ENCODE measurements around the gene CFTR. TPM values are rescaled to one million over a fixed set of nuclear protein-coding genes. Genes with fewer than 3 reads are reported as not detected.

Gene CFTR
- total and polyA plus RNA-seq, 2 of the 8 experiments (the other 6 are each of a cell fraction or from before 2014, with no cell fraction given), result 1.2 to 1.6 TPM

GRCh38 chr7:117686311-117686935 is 206.6 kb downstream of the CFTR start:
- FAIRE-seq, result no peak
- Histone ChIP-seq H4K8ac (ENCODE audit: extremely low read depth, insufficient read depth, low read length) (no peak overlapping the region), H3K4me2 (ENCODE audit: insufficient read depth in 1 of 2, low read depth in 2 of 2, low read length in 2 of 2) (no peak overlapping the region)
- TF ChIP-seq SIX5 (IDR thresholded peaks at IDR 0.05; ENCODE audit: low read depth, low read length) (no peak), EZH2 (IDR thresholded peaks at IDR 0.05; ENCODE audit: low read depth, low read length, severe bottlenecking) (no peak), NRF1 (IDR thresholded peaks at IDR 0.05; ENCODE audit: low read depth, low read length) (no peak), FOSL1 (IDR thresholded peaks at IDR 0.05; ENCODE audit: insufficient read depth, low read depth, low read length) (no peak), ASH2L (IDR thresholded peaks at IDR 0.05; ENCODE audit: low read length) (no peak), MAFK (IDR thresholded peaks at IDR 0.05; ENCODE audit: low read depth, low read length) (no peak), CBX5 (IDR thresholded peaks at IDR 0.05; ENCODE audit: low read depth, low read length) (no peak), POLR2AphosphoS5 (IDR thresholded peaks at IDR 0.05; ENCODE audit: low read depth, low read length) (no peak), CTBP2 (IDR thresholded peaks at IDR 0.05; ENCODE audit: borderline replicate concordance, insufficient read depth, insufficient read length, low read length) (no peak), SRF (IDR thresholded peaks at IDR 0.05; ENCODE audit: low read depth, low read length) (no peak), CTCF (IDR thresholded peaks at IDR 0.05; ENCODE audit: control extremely low read depth in 1 of 3, insufficient read depth in 1 of 3, low read depth in 1 of 3, low read length in 3 of 3) (no peak), RBBP5 (IDR thresholded peaks at IDR 0.05; ENCODE audit: borderline replicate concordance, low read depth, low read length) (no peak)

More at GRCh38 chr7:117686311-117686935, 206.6 kb downstream of the CFTR start:
- Histone ChIP-seq H3K4me3 (ENCODE audit: extremely low read depth in 1 of 4, insufficient read depth in 2 of 4, low read depth in 3 of 4, low read length in 4 of 4) (no peak overlapping the region), H2BK20ac (ENCODE audit: low read length) (no peak overlapping the region), H3K27me3 (replicated peaks in 1 of 4; ENCODE audit: control insufficient read depth in 3 of 4, extremely low read depth in 1 of 4, insufficient read depth in 3 of 4, low read length in 3 of 4) (peaks cover 0 to under 1% (median 0%) of the 10 kb centered on the region in 4 experiments; a peak in 1 of 7 replicates), H3K79me1 (ENCODE audit: low read depth, low read length) (no peaks in the 10 kb centered on the region), H3K23me2 (ENCODE audit: low read depth, low read length) (no peaks in the 10 kb centered on the region), H3K27ac (ENCODE audit: low read depth, low read length) (no peak overlapping the region), H3K56ac (replicated peaks; ENCODE audit: insufficient read length, low read depth, low read length) (no peak overlapping the region), H2AFZ (ENCODE audit: low read length) (peak overlapping the region; percentile 84; the same call in 1 of the 2 replicates), H3K4ac (replicated peaks; ENCODE audit: insufficient read length, low read depth, low read length) (no peak overlapping the region), H3K14ac (ENCODE audit: insufficient read length) (no peak overlapping the region), H2BK15ac (ENCODE audit: low read length) (no peak overlapping the region), H3K4me1 (replicated peaks in 1 of 4; ENCODE audit: control insufficient read depth in 3 of 4, insufficient read depth in 4 of 4, low read length in 3 of 4) (peaks cover 2 to 7% (median 4%) of the 10 kb centered on the region in 4 experiments; a peak in 3 of 7 replicates), H2AK5ac (ENCODE audit: low read depth, low read length) (no peak overlapping the region), H3K9me3 (ENCODE audit: insufficient read depth in 2 of 2, low read depth in 1 of 2, low read length in 1 of 2) (no peaks in the 10 kb centered on the region), H3K36me3 (ENCODE audit: control insufficient read depth in 2 of 4, insufficient read depth in 4 of 4, low read length in 3 of 4) (no peaks in the 10 kb centered on the region), H3K23ac (ENCODE audit: insufficient read length) (no peak overlapping the region), H2BK12ac (ENCODE audit: low read depth, low read length) (no peak overlapping the region), H3K9ac (replicated peaks in 1 of 4; ENCODE audit: extremely low read depth in 1 of 4, low read depth in 3 of 4, low read length in 3 of 4) (no peak overlapping the region), H4K5ac (ENCODE audit: insufficient read length, low read depth, low read length) (no peak overlapping the region), H3K18ac (ENCODE audit: extremely low read depth, low read length) (no peak overlapping the region), H3K79me2 (ENCODE audit: control insufficient read depth in 1 of 2, insufficient read depth in 2 of 2, low read length in 2 of 2) (no peaks in the 10 kb centered on the region), H4K20me1 (replicated peaks in 1 of 2; ENCODE audit: control insufficient read depth in 1 of 2, insufficient read depth in 2 of 2, low read length in 2 of 2) (no peaks in the 10 kb centered on the region), H2BK120ac (replicated peaks; ENCODE audit: low read depth, low read length) (no peak overlapping the region), H2BK5ac (ENCODE audit: low read depth, low read length) (no peak overlapping the region), H4K91ac (replicated peaks; ENCODE audit: insufficient read length, low read length) (no peak overlapping the region)
- CTCF ChIA-PET (ENCODE audit: partially characterized antibody), result interaction anchor here (1.0 to 2.9 kb wide), 5 partner anchors 10 to 467 kb away, joined by 3 to 10 read pairs (median 5); no protein-coding TSS in a partner anchor
- POLR2A ChIA-PET (ENCODE audit: partially characterized antibody), result no interaction called here
- DNase-seq (ENCODE audit: low read depth in 1 of 2, low spot score in 2 of 2), result no peak
